ENCODE data around the gene ZHX3.
"Not testable (repeated sequence)": the region's sequence is repeated elsewhere in the genome, so short reads cannot be mapped to it uniquely, and the experiment has no call there.

The ZHX3 gene

GRCh38 chr20:41334443-41335421, 17.2 kb upstream of the ZHX3 start:
- no peak for DNase-seq (ENCODE audit: low read depth, low spot score)

GRCh38 chr20:41334036-41334435, 16.5 kb upstream of the ZHX3 start:
- DNase-seq (ENCODE audit: low read depth, low spot score) = no peak

- DNase-seq (ENCODE audit: low read depth, low spot score) = no peak
Observed at GRCh38 chr20:41331731-41332130, 14.2 kb upstream of the ZHX3 start.

GRCh38 chr20:41330941-41331340, 13.4 kb upstream of the ZHX3 start:
- DNase-seq (ENCODE audit: low read depth, low spot score) = no peak

GRCh38 chr20:41330343-41330720, 12.8 kb upstream of the ZHX3 start:
- no peak for DNase-seq (ENCODE audit: low read depth, low spot score)

GRCh38 chr20:41329435-41330342, 12.2 kb upstream of the ZHX3 start:
- DNase-seq (ENCODE audit: low read depth, low spot score) = peak; percentile 29

- DNase-seq (ENCODE audit: low read depth, low spot score) = no peak
Observed at GRCh38 chr20:41327178-41327577, 9.6 kb upstream of the ZHX3 start.

- no peak for DNase-seq (ENCODE audit: low read depth, low spot score)
Observed at GRCh38 chr20:41320976-41321375, 3.4 kb upstream of the ZHX3 start.

- no peak for DNase-seq (ENCODE audit: low read depth, low spot score)
Observed at GRCh38 chr20:41320441-41320840, 2.9 kb upstream of the ZHX3 start.

- no peak for DNase-seq (ENCODE audit: low read depth, low spot score)
Observed at GRCh38 chr20:41318271-41318649, 729 bp upstream of the ZHX3 start.

GRCh38 chr20:41316602-41317545, 657 bp downstream of the ZHX3 start:
- peak; percentile 60 for DNase-seq (ENCODE audit: low read depth, low spot score)

- DNase-seq (ENCODE audit: low read depth, low spot score) = no peak
Observed at GRCh38 chr20:41316051-41316450, 1.5 kb downstream of the ZHX3 start.

- DNase-seq (ENCODE audit: low read depth, low spot score) = no peak
Observed at GRCh38 chr20:41314386-41314785, 3.1 kb downstream of the ZHX3 start.

GRCh38 chr20:41312009-41312408, 5.5 kb downstream of the ZHX3 start:
- not testable (repeated sequence) for DNase-seq (ENCODE audit: low read depth, low spot score)

GRCh38 chr20:41309817-41310216, 7.7 kb downstream of the ZHX3 start:
- no peak for DNase-seq (ENCODE audit: low read depth, low spot score)

- no peak for DNase-seq (ENCODE audit: low read depth, low spot score)
Observed at GRCh38 chr20:41308726-41309413, 8.7 kb downstream of the ZHX3 start.

- DNase-seq (ENCODE audit: low read depth, low spot score) = no peak
Observed at GRCh38 chr20:41308290-41308711, 9.2 kb downstream of the ZHX3 start.

- DNase-seq (ENCODE audit: low read depth, low spot score) = no peak
Observed at GRCh38 chr20:41307021-41307420, 10.5 kb downstream of the ZHX3 start.

GRCh38 chr20:41306061-41306727, 11.3 kb downstream of the ZHX3 start:
- no peak for DNase-seq (ENCODE audit: low read depth, low spot score)

- no peak for DNase-seq (ENCODE audit: low read depth, low spot score)
Observed at GRCh38 chr20:41304424-41305079, 13.0 kb downstream of the ZHX3 start.

All from activated naive CD8-positive, alpha-beta T cell treated with anti-CD3 and anti-CD28 coated beads, Interleukin-2, amount 50 U/mL, for 16 hours (primary cell).